HEK293 (cell line): ENCODE results near the gene METTL26.

Source experiments
- CTCF ChIA-PET: fragments of 350-600 bp; formaldehyde crosslinking; extraction: SDS; loops from one replicate; lab custom pipeline; 2021; ENCODE audit warnings: antibody characterized with exemption; lab: Yijun Ruan, JAX
- POLR2A ChIA-PET: fragments of 300-600 bp; formaldehyde crosslinking; extraction: SDS; loops from one replicate; lab custom pipeline; 2020; ENCODE audit warnings: antibody characterized with exemption, inconsistent platforms; lab: Yijun Ruan, JAX
- H3K27ac ChIP-seq: fragments of 200-500 bp; sonication (Bioruptor generic); 2 replicates; pipeline ENCODE4 v1.5.1; 2014; ENCODE audit warnings: low read depth, low read length, control low read depth, inconsistent platforms; ENCODE audit errors: extremely low read depth
- H3K36me3 ChIP-seq, 2 experiments: fragments of 200-500 bp in 1 of 2; sonication (Bioruptor generic) in 1 of 2; 1 replicate in 1 of 2; 2 replicates in 1 of 2; pipeline ENCODE4 v1.5.1; 2014 to 2017; ENCODE audit warnings: inconsistent platforms in 2 of 2, low read length in 2 of 2; ENCODE audit not compliant: control insufficient read depth in 2 of 2, insufficient read depth in 1 of 2
- H3K4me1 ChIP-seq: fragments of 200-500 bp; sonication (Bioruptor generic); 2 replicates; pipeline ENCODE4 v1.5.1; 2014; ENCODE audit warnings: mild to moderate bottlenecking, low read length, inconsistent platforms; ENCODE audit not compliant: control insufficient read depth, insufficient read depth
- H3K4me3 ChIP-seq: 2 replicates; pipeline ENCODE4 v1.5.1; 2011; ENCODE audit warnings: low read depth, mild to moderate bottlenecking, control low read depth, low read length, moderate library complexity
- H3K9me3 ChIP-seq: fragments of 200-500 bp; sonication (Bioruptor generic); 2 replicates; pipeline ENCODE4 v1.5.1; 2014; ENCODE audit warnings: low read depth, low read length, inconsistent platforms; ENCODE audit not compliant: control insufficient read depth, insufficient read depth
- EGR2 ChIP-seq: fragments of 450-650 bp; formaldehyde crosslinking; IDR thresholded peaks from 2 replicates; pipeline ENCODE4 v1.5.1; 2016; ENCODE audit warnings: low read depth, missing biosample characterization, missing genetic modification characterization
- TRIM28 ChIP-seq: IDR thresholded peaks from 2 replicates; pipeline ENCODE4 v1.6.1; 2011; ENCODE audit warnings: low read length, control low read depth, borderline replicate concordance
- YY1 ChIP-seq: fragments of 450-650 bp; formaldehyde crosslinking; IDR thresholded peaks from 2 replicates; pipeline ENCODE4 v1.5.1; 2018; ENCODE audit warnings: missing biosample characterization, missing genetic modification characterization
- ZFP69B ChIP-seq: fragments of 450-650 bp; formaldehyde crosslinking; IDR thresholded peaks from 2 replicates; pipeline ENCODE4 v1.5.1; 2016; ENCODE audit warnings: missing biosample characterization, missing genetic modification characterization
- ZNF335 ChIP-seq: fragments of 450-650 bp; formaldehyde crosslinking; conservative IDR thresholded peaks from 2 replicates; pipeline ENCODE4 v1.5.1; 2016; ENCODE audit warnings: missing biosample characterization, missing genetic modification characterization
- ZNF473 ChIP-seq: fragments of 450-650 bp; formaldehyde crosslinking; IDR thresholded peaks from 2 replicates; pipeline ENCODE4 v1.5.1; 2017; ENCODE audit warnings: missing biosample characterization, missing genetic modification characterization
- ZNF501 ChIP-seq: fragments of 450-650 bp; formaldehyde crosslinking; IDR thresholded peaks from 2 replicates; pipeline ENCODE4 v1.5.1; 2016; ENCODE audit warnings: missing biosample characterization, missing genetic modification characterization
- ZNF658 ChIP-seq: fragments of 450-650 bp; formaldehyde crosslinking; IDR thresholded peaks from 2 replicates; pipeline ENCODE4; 2016; ENCODE audit warnings: missing biosample characterization, missing genetic modification characterization
- ZNF660 ChIP-seq: fragments of 450-650 bp; IDR thresholded peaks from 2 replicates; pipeline ENCODE4 v1.5.1; 2018; ENCODE audit warnings: missing biosample characterization, mild to moderate bottlenecking, missing genetic modification characterization
- TF ChIP-seq, protein P1 (sequence below): fragments of 450-650 bp; formaldehyde crosslinking; IDR thresholded peaks from 2 replicates; pipeline ENCODE4 v1.5.1; 2016; ENCODE audit warnings: missing biosample characterization, missing genetic modification characterization
- TF ChIP-seq, protein P2 (sequence below): fragments of 450-650 bp; formaldehyde crosslinking; IDR thresholded peaks from 2 replicates; pipeline ENCODE4 v1.5.1; 2016; ENCODE audit warnings: missing biosample characterization, missing genetic modification characterization, low read depth
- TF ChIP-seq, protein P3 (sequence below): fragments of 450-650 bp; formaldehyde crosslinking; conservative IDR thresholded peaks from 2 replicates; pipeline ENCODE4 v1.5.1; 2016; ENCODE audit warnings: low read depth, missing biosample characterization, missing genetic modification characterization
- TF ChIP-seq, protein P4 (sequence below): fragments of 450-650 bp; formaldehyde crosslinking; IDR thresholded peaks from 2 replicates; pipeline ENCODE4 v1.5.1; 2016; ENCODE audit warnings: missing biosample characterization, missing genetic modification characterization
- TF ChIP-seq, protein P5 (sequence below): fragments of 450-650 bp; IDR thresholded peaks from 2 replicates; pipeline ENCODE4 v1.5.1; 2018; ENCODE audit warnings: missing biosample characterization, missing genetic modification characterization
- TF ChIP-seq, protein P6 (sequence below): fragments of 450-650 bp; formaldehyde crosslinking; IDR thresholded peaks from 2 replicates; pipeline ENCODE4 v1.5.1; 2016; ENCODE audit warnings: missing biosample characterization, missing genetic modification characterization, borderline replicate concordance

The METTL26 gene

DNA sequence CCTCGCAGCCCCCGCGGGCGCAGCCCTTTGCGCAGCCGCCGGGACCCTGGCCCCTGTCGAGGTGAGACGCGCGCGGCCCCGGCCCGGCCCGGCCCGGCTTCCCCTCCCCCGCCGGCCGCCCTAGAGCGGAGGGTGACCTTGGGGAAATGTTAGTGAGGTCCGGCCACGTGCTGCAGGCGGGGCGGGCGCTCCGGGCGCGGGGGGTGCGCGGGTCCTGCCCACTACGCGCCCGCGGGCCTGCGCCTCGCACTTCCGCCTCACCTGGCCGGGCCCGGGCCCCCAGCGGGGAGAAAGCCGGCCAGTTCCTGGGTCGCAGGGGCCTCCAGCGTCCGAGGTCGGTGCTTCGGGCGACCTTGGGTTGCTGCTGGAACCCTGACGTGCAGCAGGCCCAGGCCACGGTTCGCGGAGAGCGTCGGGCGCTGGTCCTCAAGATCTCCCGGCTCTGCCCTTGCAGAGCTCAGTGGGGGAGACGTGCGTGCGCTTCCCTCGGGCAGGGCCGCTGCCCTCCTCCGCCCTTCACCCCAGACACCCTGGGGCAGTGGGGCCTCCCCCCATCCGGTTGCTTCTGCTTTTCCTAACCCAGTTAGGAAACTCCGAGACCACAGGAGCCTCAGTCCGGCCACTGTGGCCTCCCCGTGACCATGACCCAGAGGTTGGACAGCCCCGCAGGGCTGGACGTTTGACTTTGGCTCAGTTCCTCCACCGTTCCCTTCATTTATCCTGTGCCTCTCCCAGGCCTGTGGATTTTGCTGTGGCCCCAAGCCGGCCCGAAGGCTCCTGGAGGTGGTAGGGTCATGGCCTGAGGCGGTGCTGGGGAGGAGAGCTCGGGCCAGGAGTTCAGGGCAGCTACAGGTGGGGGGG is 6.3 kb upstream of the METTL26 start (continued):
- TF ChIP-seq, protein P1, sequence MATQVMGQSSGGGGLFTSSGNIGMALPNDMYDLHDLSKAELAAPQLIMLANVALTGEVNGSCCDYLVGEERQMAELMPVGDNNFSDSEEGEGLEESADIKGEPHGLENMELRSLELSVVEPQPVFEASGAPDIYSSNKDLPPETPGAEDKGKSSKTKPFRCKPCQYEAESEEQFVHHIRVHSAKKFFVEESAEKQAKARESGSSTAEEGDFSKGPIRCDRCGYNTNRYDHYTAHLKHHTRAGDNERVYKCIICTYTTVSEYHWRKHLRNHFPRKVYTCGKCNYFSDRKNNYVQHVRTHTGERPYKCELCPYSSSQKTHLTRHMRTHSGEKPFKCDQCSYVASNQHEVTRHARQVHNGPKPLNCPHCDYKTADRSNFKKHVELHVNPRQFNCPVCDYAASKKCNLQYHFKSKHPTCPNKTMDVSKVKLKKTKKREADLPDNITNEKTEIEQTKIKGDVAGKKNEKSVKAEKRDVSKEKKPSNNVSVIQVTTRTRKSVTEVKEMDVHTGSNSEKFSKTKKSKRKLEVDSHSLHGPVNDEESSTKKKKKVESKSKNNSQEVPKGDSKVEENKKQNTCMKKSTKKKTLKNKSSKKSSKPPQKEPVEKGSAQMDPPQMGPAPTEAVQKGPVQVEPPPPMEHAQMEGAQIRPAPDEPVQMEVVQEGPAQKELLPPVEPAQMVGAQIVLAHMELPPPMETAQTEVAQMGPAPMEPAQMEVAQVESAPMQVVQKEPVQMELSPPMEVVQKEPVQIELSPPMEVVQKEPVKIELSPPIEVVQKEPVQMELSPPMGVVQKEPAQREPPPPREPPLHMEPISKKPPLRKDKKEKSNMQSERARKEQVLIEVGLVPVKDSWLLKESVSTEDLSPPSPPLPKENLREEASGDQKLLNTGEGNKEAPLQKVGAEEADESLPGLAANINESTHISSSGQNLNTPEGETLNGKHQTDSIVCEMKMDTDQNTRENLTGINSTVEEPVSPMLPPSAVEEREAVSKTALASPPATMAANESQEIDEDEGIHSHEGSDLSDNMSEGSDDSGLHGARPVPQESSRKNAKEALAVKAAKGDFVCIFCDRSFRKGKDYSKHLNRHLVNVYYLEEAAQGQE (tag by site-specific recombination), result no peak
- TF ChIP-seq, all 188 proteins: peak for 19

DNA sequence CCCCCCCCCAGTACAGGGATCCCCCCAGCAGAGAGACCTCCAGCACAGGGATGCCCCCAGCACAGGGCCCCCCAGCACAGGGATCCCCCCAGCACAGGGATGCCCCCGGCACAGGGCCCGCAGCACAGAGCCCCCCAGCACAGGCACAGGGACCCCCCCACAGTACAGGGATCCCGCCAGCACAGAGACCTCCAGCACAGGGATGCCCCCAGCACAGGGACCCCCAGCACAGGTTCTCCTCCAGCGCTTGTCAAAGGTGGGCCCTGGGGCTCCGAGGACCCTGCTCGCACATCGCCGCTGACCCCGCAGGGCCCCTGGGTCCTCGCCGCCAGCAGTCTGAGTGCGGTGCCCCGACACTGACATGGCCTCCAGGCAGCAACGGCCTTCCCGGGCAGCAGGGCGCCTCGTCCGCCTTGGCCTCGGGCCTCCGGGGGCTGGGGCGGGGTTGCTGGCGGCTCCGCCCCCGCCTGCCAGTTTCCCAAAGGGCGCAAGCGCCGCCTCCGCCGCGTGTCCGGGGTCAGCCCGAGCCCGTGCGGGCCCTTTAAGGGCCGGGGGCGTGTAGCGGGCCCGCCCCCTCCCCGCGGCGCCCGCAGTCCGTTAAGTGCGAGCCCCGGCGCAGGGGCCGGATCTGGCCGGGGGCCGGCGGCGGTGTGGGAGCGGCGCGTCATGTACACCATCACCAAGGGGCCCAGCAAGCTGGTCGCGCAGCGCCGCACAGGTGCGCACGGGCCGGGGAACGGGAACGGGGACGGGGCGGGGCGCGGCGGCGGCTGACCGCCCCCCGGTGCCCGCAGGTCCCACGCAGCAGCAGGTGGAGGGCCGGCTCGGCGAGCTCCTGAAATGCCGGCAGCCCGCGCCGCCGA is 5.5 kb upstream of the METTL26 start, which contains the start of gene MCRIP2:
MCRIP2 (plus strand) TSS at position 503 of the 863 bp plus-strand sequence; CDS start at position 667, 164 bp downstream.
- Histone ChIP-seq H3K27ac (peak within 1 kb of the TSS; percentile 66; the same call in 1 of the 2 replicates), H3K4me1 (peaks cover 8% of the 10 kb centered on the region; the same call in 1 of the 2 replicates), H3K36me3 (no peaks in the 10 kb centered on the region; a peak in 1 of 3 replicates), H3K4me3 (peak within 1 kb of the TSS; percentile 52), H3K9me3 (no peaks in the 10 kb centered on the region)
- ChIA-PET CTCF (no interaction called here), POLR2A (no interaction called here)
- peak; percentile 40; the same call in 1 of the 2 replicates for TF ChIP-seq EGR2 (tag by site-specific recombination)
- TF ChIP-seq, protein P2, sequence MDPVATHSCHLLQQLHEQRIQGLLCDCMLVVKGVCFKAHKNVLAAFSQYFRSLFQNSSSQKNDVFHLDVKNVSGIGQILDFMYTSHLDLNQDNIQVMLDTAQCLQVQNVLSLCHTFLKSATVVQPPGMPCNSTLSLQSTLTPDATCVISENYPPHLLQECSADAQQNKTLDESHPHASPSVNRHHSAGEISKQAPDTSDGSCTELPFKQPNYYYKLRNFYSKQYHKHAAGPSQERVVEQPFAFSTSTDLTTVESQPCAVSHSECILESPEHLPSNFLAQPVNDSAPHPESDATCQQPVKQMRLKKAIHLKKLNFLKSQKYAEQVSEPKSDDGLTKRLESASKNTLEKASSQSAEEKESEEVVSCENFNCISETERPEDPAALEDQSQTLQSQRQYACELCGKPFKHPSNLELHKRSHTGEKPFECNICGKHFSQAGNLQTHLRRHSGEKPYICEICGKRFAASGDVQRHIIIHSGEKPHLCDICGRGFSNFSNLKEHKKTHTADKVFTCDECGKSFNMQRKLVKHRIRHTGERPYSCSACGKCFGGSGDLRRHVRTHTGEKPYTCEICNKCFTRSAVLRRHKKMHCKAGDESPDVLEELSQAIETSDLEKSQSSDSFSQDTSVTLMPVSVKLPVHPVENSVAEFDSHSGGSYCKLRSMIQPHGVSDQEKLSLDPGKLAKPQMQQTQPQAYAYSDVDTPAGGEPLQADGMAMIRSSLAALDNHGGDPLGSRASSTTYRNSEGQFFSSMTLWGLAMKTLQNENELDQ, result no peak
- no peak for TF ChIP-seq ZNF658
- TF ChIP-seq ZFP69B (tag by site-specific recombination), result no peak
- TF ChIP-seq, protein P3, sequence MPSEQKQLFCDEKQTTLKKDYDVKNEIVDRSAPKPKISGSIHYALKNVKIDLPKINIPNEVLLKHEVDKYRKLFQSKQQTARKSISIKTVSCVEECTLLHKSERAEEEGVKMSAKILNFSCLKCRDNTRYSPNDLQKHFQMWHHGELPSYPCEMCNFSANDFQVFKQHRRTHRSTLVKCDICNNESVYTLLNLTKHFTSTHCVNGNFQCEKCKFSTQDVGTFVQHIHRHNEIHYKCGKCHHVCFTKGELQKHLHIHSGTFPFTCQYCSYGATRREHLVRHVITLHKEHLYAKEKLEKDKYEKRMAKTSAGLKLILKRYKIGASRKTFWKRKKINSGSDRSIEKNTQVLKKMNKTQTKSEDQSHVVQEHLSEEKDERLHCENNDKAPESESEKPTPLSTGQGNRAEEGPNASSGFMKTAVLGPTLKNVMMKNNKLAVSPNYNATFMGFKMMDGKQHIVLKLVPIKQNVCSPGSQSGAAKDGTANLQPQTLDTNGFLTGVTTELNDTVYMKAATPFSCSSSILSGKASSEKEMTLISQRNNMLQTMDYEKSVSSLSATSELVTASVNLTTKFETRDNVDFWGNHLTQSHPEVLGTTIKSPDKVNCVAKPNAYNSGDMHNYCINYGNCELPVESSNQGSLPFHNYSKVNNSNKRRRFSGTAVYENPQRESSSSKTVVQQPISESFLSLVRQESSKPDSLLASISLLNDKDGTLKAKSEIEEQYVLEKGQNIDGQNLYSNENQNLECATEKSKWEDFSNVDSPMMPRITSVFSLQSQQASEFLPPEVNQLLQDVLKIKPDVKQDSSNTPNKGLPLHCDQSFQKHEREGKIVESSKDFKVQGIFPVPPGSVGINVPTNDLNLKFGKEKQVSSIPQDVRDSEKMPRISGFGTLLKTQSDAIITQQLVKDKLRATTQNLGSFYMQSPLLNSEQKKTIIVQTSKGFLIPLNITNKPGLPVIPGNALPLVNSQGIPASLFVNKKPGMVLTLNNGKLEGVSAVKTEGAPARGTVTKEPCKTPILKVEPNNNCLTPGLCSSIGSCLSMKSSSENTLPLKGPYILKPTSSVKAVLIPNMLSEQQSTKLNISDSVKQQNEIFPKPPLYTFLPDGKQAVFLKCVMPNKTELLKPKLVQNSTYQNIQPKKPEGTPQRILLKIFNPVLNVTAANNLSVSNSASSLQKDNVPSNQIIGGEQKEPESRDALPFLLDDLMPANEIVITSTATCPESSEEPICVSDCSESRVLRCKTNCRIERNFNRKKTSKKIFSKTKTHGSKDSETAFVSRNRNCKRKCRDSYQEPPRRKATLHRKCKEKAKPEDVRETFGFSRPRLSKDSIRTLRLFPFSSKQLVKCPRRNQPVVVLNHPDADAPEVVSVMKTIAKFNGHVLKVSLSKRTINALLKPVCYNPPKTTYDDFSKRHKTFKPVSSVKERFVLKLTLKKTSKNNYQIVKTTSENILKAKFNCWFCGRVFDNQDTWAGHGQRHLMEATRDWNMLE, result no peak
- TF ChIP-seq YY1 (tag by site-specific recombination), result peak; percentile 60; the same call in 1 of the 2 replicates
- TF ChIP-seq, protein P4, sequence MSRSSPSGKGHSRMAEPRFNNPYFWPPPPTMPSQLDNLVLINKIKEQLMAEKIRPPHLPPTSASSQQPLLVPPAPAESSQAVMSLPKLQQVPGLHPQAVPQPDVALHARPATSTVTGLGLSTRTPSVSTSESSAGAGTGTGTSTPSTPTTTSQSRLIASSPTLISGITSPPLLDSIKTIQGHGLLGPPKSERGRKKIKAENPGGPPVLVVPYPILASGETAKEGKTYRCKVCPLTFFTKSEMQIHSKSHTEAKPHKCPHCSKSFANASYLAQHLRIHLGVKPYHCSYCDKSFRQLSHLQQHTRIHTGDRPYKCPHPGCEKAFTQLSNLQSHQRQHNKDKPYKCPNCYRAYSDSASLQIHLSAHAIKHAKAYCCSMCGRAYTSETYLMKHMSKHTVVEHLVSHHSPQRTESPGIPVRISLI (tag by site-specific recombination), result no peak
- peak; percentile 79 for TF ChIP-seq ZNF335
- TF ChIP-seq, protein P5, sequence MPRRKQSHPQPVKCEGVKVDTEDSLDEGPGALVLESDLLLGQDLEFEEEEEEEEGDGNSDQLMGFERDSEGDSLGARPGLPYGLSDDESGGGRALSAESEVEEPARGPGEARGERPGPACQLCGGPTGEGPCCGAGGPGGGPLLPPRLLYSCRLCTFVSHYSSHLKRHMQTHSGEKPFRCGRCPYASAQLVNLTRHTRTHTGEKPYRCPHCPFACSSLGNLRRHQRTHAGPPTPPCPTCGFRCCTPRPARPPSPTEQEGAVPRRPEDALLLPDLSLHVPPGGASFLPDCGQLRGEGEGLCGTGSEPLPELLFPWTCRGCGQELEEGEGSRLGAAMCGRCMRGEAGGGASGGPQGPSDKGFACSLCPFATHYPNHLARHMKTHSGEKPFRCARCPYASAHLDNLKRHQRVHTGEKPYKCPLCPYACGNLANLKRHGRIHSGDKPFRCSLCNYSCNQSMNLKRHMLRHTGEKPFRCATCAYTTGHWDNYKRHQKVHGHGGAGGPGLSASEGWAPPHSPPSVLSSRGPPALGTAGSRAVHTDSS (tag by site-specific recombination), result no peak
- no peak for TF ChIP-seq ZNF501 (tag by site-specific recombination)
- TF ChIP-seq ZNF660 (tag by site-specific recombination), result peak; percentile 54; the same call in 1 of the 2 replicates
- TF ChIP-seq, protein P6, sequence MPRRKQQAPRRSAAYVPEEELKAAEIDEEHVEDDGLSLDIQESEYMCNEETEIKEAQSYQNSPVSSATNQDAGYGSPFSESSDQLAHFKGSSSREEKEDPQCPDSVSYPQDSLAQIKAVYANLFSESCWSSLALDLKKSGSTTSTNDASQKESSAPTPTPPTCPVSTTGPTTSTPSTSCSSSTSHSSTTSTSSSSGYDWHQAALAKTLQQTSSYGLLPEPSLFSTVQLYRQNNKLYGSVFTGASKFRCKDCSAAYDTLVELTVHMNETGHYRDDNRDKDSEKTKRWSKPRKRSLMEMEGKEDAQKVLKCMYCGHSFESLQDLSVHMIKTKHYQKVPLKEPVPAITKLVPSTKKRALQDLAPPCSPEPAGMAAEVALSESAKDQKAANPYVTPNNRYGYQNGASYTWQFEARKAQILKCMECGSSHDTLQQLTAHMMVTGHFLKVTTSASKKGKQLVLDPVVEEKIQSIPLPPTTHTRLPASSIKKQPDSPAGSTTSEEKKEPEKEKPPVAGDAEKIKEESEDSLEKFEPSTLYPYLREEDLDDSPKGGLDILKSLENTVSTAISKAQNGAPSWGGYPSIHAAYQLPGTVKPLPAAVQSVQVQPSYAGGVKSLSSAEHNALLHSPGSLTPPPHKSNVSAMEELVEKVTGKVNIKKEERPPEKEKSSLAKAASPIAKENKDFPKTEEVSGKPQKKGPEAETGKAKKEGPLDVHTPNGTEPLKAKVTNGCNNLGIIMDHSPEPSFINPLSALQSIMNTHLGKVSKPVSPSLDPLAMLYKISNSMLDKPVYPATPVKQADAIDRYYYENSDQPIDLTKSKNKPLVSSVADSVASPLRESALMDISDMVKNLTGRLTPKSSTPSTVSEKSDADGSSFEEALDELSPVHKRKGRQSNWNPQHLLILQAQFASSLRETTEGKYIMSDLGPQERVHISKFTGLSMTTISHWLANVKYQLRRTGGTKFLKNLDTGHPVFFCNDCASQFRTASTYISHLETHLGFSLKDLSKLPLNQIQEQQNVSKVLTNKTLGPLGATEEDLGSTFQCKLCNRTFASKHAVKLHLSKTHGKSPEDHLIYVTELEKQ (tag by site-specific recombination), result no peak
- TF ChIP-seq TRIM28, result no peak
- no peak for TF ChIP-seq ZNF473 (tag by site-specific recombination)
